GM20000 (cell line): ENCODE results near the gene DLST.
A peak's percentile ranks its signal among the peaks of the same experiment; 100 is the strongest.

Source experiments
- DNase-seq: peaks from one replicate; pipeline ENCODE4 v3.0.0; 2012; ENCODE audit warnings: low spot score
- CTCF ChIP-seq: IDR thresholded peaks from 2 replicates; pipeline ENCODE4 v1.5.1; 2012; ENCODE audit warnings: mild to moderate bottlenecking, control low read depth; ENCODE audit errors: extremely low read depth, missing control alignments

DLST gene

DNA sequence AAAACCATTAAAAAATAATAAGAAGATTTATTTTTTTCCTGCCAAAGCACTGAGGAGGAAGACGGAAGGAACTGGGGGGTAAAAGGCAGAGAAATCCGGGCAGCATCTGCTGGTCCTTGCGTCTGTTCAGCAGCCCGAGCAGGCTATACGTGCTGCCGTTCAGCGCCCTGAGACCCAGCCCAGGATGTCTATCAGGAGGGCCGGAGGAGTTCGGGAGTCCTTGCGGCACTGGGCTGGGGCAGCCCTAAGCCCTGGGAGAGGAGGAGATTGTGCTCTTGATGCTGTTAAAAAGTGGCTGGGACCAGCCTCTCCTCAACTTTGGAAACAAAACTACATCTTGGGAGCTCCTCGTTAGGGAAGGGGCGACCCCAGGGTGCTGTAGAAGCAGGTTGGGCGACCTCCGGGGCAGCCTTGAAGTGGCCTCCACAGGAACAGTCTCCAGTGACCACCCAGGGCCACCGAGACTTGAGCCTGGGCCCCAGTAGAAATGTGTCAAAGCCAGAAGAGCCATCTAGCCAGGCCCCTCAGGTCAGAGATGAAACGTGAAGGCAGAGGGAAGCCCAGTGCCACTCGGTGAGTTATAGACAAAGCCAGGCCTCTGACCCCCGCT is 59.3 kb downstream of the DLST start:
- DNase-seq, result no peak
- no peak for TF ChIP-seq CTCF

DNA sequence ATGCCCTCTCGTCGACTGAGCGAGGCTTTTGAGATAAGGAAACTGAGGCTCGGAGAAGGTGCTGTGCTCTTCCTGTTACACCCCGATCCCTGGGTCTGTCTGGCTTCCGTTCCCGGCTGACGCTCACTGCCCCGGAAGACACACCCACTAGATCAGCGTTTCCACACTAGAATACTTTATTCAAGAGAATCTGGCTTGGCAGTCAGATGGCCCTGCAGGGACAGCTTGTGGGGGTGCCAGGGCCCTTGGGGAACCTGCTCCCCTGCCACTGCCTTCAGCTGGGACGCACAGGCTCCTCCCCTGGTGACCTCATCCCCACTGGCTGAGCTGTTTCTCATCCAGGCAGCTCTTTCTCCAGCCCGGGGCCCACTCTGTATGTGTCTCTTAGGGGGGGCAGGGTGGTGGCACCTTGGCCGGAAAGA is 60.0 kb downstream of the DLST start:
- no peak for TF ChIP-seq CTCF
- DNase-seq, result peak; percentile 74

- no peak for DNase-seq
- no peak for TF ChIP-seq CTCF
These were observed 60.5 kb downstream of the DLST start for GRCh38 chr14:74942181-74942580.

DNA sequence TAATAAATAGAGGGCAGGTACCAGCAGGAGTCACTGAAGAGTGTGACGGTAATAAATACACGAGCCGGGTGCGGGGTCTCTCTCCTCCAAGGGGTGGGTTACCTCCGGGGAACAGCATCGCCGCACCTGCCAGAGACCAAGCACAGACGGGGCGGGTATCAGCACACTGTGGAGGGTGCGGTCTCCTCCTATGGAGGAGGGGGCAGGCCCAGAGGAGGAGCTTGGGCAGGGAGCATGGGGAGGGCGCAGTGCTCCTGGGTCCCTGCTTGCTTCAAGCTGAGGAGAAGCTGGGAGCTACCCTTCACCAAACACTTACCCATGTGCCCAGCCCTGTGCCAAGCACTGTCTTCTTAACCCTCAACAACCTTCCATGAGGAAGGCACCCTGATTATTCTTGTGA is 60.9 kb downstream of the DLST start:
- DNase-seq, result no peak
- no peak for TF ChIP-seq CTCF

- no peak for DNase-seq
- TF ChIP-seq CTCF, result peak; percentile 35
These were observed 63.6 kb downstream of the DLST start for GRCh38 chr14:74945261-74945851.

GRCh38 chr14:74945852-74946658 is 64.3 kb downstream of the DLST start:
- TF ChIP-seq CTCF, result peak; percentile 79
- peak; percentile 90 for DNase-seq

- TF ChIP-seq CTCF, result no peak
- DNase-seq, result no peak
These were observed 65.1 kb downstream of the DLST start for GRCh38 chr14:74946659-74947281.
